K562 (cell line): ENCODE data around the gene DNA2. TPM values are rescaled to one million over a fixed set of nuclear protein-coding genes. Genes with fewer than 3 reads are reported as not detected.

Experiments used
- CBFA2T2 ChIP-seq: fragments of 450-650 bp; conservative IDR thresholded peaks from 2 replicates; pipeline ENCODE4 v1.6.1; 2017; ENCODE audit warnings: mild to moderate bottlenecking
- ETS2 ChIP-seq: IDR thresholded peaks from 2 replicates; pipeline ENCODE4 v1.6.1; 2016; ENCODE audit warnings: borderline replicate concordance, missing genetic modification characterization, mild to moderate bottlenecking, moderate library complexity, missing compliant biosample characterization; ENCODE audit not compliant: poor library complexity, severe bottlenecking
- GTF2E2 ChIP-seq: fragments of 200-800 bp; sonication (Bioruptor generic); IDR thresholded peaks from 2 replicates; pipeline ENCODE4 v1.6.1; 2016; ENCODE audit warnings: missing genetic modification characterization, missing compliant biosample characterization
- MAFF ChIP-seq: IDR thresholded peaks from 2 replicates; pipeline ENCODE4 v1.6.1; 2012; ENCODE audit warnings: low read length, improper control_type of control experiment
- PHF8 ChIP-seq: fragments of 200-600 bp; sonication (generic); IDR thresholded peaks from 2 replicates; pipeline ENCODE4 v1.6.1; 2012; ENCODE audit warnings: mixed run types, mild to moderate bottlenecking, inconsistent platforms, low read length, moderate library complexity, borderline replicate concordance
- SIN3A ChIP-seq, 2 experiments: fragments of 150-350 bp in 1 of 2; IDR thresholded peaks; 2 replicates each; pipeline ENCODE4 v1.6.1; 2011 to 2016; ENCODE audit warnings: borderline replicate concordance in 2 of 2, low read depth in 2 of 2, low read length in 2 of 2, mild to moderate bottlenecking in 2 of 2, moderate library complexity in 2 of 2; ENCODE audit not compliant: control insufficient read depth in 1 of 2
- TARDBP ChIP-seq: fragments of 450-650 bp; IDR thresholded peaks from 2 replicates; pipeline ENCODE4 v1.6.1; 2016
- THRAP3 ChIP-seq: fragments of 450-650 bp; IDR thresholded peaks from 2 replicates; pipeline ENCODE4 v1.6.1; 2016; ENCODE audit warnings: mild to moderate bottlenecking, inconsistent platforms, borderline replicate concordance
- ZNF707 ChIP-seq: fragments of 250-450 bp; sonication (Bioruptor Pico); conservative IDR thresholded peaks from 2 replicates; pipeline ENCODE4 v1.8.0; 2022; ENCODE audit warnings: inconsistent platforms, mild to moderate bottlenecking, moderate library complexity
- polyA plus RNA-seq, 8 experiments: library from polyadenylated mRNA; depleted of rRNA in 4 of 8; stranded (reverse) in 5 of 8; unstranded in 3 of 8; fragments of >200 nt; fragmentation: Nextera tagmentation in 2 of 8; fragmentation: Illumina TruSeq in 1 of 8; extraction: Ambion mirVana in 2 of 8; extraction: Trizol in 1 of 8; gene quantifications; 2 replicates each; pipeline versions ENCODE4 v1.2.1 to v1.2.3, GENCODE V29; 2011 to 2014; ENCODE audit warnings: inconsistent platforms in 1 of 8, missing spikeins in 1 of 8
- total RNA-seq, 7 experiments: library from RNA; depleted of rRNA in 6 of 7; stranded (reverse); fragments of >200 nt in 6 of 7; fragmentation: Illumina TruSeq in 2 of 7; extraction: Trizol in 2 of 7; gene quantifications; 2 replicates each; pipeline versions ENCODE4 v1.2.1 to v1.2.3, GENCODE V29; 2011 to 2021; ENCODE audit warnings: low replicate concordance in 1 of 7
- TF ChIP-seq, protein P1 (sequence below), 2 experiments: fragments of 450-650 bp; IDR thresholded peaks; 2 replicates each; pipeline ENCODE4 v1.6.1; 2016; ENCODE audit warnings: mild to moderate bottlenecking in 2 of 2, borderline replicate concordance in 1 of 2, low read depth in 1 of 2, moderate library complexity in 1 of 2
- TF ChIP-seq, protein P2 (sequence below): fragments of 450-650 bp; formaldehyde crosslinking; IDR thresholded peaks from 2 replicates; pipeline ENCODE4 v1.4.0; 2020; ENCODE audit warnings: mild to moderate bottlenecking
- TF ChIP-seq, protein P3 (sequence below), 2 experiments: fragments of 450-650 bp in 1 of 2; sonication (generic) in 1 of 2; formaldehyde crosslinking in 1 of 2; IDR thresholded peaks in 1 of 2; conservative IDR thresholded peaks in 1 of 2; 2 replicates each; pipeline versions ENCODE4 v1.6.1 to v1.8.1; 2016 to 2023; ENCODE audit warnings: mild to moderate bottlenecking in 2 of 2, moderate library complexity in 2 of 2, inconsistent platforms in 1 of 2, missing genetic modification reagents in 1 of 2
- TF ChIP-seq, protein P4 (sequence below): fragments of 450-650 bp; IDR thresholded peaks from 2 replicates; pipeline ENCODE4 v1.6.1; 2016; ENCODE audit warnings: low read depth, mild to moderate bottlenecking, moderate library complexity

Gene DNA2
- total and polyA plus RNA-seq, 9 of the 15 experiments (the other 6 are each of a cell fraction or from before 2014, with no cell fraction given), result 24.6 to 51.4 (median 40.8) TPM

DNA sequence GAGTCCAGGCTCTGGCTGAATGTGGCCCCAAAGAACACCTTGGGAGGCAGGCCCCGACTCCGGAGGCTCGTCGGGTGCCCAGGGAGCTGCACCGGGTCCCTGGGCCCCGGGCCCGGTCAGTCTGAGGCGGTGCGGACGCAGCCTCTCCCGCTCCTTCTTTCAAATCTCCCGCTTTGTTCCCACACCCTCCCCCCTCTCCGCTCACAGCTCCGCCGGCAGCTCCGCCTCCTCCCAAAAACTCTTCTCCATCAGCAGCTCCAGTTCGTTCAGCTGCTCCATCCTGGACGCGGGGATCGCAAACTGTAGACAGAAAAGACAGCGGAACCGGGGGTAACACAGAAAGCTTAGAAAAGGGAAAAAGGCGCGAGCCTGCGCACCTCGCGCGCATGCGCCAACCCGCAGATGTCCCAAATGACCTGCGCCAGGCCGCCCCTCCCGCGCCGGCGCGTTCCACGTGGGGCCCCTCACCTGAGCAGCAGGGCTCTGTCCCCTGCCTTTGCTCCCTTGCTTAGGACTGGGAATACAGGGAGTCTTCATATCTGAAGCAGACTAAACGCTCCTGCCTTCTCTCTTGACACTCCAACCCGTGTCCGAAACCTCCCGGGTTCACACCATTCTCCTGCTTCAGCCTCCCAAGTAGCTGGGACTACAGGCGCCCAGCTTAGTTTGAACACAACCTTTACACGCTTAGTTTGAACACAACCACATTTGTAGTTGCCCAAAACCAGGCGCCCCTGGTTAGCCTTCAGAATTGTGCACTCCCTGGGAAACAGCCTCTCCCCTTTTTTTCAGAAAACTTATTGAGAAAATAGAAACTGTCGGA is at the start of gene DNA2 (continued):
- TF ChIP-seq, protein P1, sequence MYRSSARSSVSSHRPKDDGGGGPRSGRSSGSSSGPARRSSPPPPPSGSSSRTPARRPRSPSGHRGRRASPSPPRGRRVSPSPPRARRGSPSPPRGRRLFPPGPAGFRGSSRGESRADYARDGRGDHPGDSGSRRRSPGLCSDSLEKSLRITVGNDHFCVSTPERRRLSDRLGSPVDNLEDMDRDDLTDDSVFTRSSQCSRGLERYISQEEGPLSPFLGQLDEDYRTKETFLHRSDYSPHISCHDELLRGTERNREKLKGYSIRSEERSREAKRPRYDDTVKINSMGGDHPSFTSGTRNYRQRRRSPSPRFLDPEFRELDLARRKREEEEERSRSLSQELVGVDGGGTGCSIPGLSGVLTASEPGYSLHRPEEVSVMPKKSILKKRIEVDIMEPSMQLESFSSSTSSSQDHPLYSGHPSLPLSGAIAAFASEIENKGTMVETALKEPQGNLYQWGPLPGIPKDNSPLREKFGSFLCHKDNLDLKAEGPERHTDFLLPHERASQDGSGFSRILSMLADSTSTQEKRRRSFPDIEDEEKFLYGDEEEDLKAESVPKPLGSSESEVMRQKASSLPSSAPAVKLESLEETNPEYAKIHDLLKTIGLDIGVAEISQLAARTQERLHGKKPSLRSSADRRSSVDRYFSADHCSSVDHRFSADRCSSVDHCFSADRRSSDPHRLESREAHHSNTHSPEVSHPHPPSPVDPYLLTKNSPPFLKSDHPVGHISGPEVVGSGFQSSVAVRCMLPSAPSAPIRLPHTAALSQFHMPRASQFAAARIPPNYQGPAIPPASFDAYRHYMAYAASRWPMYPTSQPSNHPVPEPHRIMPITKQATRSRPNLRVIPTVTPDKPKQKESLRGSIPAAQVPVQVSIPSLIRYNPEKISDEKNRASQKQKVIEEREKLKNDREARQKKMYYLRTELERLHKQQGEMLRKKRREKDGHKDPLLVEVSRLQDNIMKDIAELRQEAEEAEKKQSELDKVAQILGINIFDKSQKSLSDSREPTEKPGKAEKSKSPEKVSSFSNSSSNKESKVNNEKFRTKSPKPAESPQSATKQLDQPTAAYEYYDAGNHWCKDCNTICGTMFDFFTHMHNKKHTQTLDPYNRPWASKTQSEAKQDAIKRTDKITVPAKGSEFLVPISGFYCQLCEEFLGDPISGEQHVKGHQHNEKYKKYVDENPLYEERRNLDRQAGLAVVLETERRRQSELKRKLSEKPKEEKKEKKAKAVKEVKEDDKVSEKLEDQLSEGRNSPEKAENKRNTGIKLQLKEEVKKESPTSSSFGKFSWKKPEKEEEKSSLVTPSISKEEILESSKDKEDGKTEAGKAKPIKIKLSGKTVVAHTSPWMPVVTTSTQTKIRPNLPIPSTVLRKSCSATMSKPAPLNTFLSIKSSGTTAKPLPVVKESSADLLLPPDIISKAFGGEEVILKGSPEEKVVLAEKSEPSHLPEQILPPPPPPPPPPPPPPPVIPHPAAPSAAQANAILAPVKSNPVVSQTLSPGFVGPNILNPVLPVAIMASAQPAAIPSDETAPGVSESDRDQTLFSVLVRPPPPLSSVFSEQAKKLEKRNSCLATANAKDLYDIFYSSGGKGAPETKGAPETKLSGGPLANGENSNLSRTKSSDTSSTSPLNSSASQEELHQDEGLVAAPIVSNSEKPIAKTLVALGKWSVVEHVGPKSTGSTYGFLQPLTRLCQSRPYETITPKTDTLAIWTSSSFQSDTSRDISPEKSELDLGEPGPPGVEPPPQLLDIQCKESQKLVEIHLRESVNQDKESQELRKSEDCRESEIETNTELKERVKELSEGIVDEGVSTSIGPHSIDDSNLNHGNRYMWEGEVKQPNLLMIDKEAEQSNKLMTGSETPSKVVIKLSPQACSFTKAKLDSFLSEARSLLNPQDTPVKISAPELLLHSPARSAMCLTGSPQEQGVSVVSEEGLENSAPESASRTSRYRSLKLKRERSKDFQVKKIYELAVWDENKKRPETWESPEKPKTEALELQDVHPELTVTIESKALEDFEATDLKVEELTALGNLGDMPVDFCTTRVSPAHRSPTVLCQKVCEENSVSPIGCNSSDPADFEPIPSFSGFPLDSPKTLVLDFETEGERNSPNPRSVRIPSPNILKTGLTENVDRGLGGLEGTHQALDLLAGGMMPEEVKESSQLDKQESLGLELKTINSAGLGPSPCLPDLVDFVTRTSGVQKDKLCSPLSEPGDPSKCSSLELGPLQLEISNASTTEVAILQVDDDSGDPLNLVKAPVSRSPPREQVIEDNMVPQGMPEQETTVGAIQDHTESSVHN (IDR thresholded peaks at IDR 0.05; ENCODE audit: borderline replicate concordance in 1 of 2, low read depth in 1 of 2), result no peak
- TF ChIP-seq ETS2 (tag) (no peak), TARDBP (no peak), MAFF (no peak), CBFA2T2 (0 out of 2 replicates have a peak, but pooled peaks have one; percentile 17), GTF2E2 (tag) (no peak), THRAP3 (no peak), PHF8 (peak; percentile 89), SIN3A (IDR thresholded peaks at IDR 0.05; ENCODE audit: borderline replicate concordance in 2 of 2, control insufficient read depth in 1 of 2, low read depth in 2 of 2, low read length in 2 of 2) (peak in 1 of 2 experiments; percentile 83; a peak in 3 of 4 replicates), ZNF707 (CRISPR knock-in tag) (no peak)
- TF ChIP-seq, protein P2, sequence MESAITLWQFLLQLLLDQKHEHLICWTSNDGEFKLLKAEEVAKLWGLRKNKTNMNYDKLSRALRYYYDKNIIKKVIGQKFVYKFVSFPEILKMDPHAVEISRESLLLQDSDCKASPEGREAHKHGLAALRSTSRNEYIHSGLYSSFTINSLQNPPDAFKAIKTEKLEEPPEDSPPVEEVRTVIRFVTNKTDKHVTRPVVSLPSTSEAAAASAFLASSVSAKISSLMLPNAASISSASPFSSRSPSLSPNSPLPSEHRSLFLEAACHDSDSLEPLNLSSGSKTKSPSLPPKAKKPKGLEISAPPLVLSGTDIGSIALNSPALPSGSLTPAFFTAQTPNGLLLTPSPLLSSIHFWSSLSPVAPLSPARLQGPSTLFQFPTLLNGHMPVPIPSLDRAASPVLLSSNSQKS (CRISPR knock-in tag), result 0 out of 2 replicates have a peak, but pooled peaks have one; percentile 73
- TF ChIP-seq, protein P3, sequence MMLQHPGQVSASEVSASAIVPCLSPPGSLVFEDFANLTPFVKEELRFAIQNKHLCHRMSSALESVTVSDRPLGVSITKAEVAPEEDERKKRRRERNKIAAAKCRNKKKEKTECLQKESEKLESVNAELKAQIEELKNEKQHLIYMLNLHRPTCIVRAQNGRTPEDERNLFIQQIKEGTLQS (IDR thresholded peaks at IDR 0.05), result peak; percentile 7; the same call in 1 of the 2 replicates
- TF ChIP-seq, protein P3 (CRISPR knock-in tag; conservative IDR thresholded peaks at IDR 0.05), result peak; percentile 68
- TF ChIP-seq, protein P4, sequence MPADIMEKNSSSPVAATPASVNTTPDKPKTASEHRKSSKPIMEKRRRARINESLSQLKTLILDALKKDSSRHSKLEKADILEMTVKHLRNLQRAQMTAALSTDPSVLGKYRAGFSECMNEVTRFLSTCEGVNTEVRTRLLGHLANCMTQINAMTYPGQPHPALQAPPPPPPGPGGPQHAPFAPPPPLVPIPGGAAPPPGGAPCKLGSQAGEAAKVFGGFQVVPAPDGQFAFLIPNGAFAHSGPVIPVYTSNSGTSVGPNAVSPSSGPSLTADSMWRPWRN, result no peak
